HG03060 (cell line): Measurements from ENCODE around the gene CACNA2D3.

Source experiments
- ATAC-seq: cut with Tn5 transposase; IDR thresholded peaks from one replicate; pipeline ENCODE4 v1.9.1; 2021; ENCODE audit warnings: low read depth, moderate number of reproducible peaks; ENCODE audit not compliant: unreplicated experiment

Gene CACNA2D3

GRCh38 chr3:54550221-54550977 is 428.0 kb downstream of the CACNA2D3 start:
- ATAC-seq: no peak

DNA sequence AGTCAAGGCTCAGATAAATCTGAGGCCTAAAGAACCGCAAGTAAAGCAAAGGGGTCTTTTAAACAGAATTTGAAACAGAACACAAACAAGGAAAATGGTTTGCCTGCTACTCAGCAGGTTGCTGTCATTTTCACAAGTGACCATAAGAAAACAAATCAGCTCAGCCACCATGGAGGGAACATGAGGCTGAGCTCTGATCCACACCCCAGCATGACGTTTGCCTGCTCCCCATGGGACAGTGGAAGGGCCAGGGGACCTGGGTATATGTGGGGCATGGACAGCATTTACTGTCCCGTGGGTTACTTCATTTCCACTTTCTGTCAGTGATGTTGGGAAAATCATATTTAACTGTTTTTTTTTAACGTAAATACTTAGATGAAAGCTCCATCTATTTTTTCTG is 434.3 kb downstream of the CACNA2D3 start:
- ATAC-seq: no peak

DNA sequence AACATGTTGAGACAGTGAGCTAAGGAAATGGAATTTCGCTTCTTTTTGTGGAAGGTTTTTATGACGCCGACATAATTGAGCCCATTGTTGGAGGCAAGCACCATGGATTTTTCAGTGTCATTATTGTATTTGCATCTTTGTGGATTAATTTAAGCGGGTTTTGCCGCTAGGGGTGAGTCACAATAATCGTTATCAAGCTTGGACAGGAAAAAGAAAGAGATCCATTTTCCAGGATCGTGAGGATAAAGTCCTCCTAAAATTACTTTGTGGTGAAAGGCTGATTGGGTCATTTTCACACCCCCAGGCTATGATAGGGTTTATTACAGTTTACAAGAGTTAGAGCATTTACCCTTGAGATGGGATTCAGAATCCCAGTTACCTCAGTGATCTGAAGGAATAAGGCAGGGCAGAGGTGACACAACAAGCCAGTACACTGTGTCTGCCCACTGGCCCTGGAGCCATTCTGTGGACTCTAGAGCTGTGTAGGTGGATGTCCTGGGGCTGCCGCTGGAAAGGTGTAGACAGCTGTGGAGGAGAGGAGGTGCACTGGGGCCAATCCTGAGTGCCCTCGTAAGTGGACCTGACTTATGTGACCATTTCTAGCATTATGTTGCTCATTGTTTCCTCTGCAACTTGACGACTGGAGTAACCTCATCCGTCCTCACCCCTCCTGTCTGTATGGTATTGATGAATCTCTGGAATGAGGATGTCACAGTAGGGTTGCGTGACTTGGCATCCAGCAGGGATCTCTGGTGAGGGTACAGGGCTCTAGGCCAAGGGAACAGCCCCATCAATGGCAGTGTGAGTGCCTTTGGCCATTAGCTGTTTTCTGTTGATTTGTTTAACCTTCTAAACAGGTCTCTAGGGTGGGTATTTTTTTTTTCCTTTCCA is 435.4 kb downstream of the CACNA2D3 start:
- ATAC-seq: no peak

- no peak for ATAC-seq
Observed at GRCh38 chr3:54563501-54564200, 441.3 kb downstream of the CACNA2D3 start.

DNA sequence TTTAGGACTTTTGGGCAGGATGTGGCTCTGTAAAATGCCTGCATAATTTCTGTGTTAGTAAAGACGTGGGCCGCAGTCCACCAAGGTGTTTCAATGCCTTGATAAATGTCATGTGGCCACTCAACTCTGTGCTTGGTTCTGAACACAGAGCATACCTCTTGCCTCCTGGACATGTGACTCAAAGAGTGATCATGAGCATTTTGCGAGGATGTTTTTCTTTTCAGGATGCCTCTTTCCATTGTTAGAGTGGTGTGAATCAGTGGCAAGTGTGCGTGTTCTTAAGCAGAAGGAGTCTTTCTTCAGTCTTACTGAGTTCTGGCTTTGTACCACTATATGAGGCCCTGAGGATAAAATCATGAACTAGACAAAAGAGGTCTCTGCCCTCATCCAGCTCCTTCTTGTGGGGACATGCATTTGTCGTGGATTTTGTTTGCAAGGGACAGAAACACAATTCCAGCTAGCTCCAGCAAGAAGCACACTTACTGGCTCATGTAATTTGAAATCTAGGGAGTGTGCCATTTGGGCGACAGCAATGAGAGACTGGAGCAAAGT is 442.1 kb downstream of the CACNA2D3 start:
- no peak for ATAC-seq

- ATAC-seq: no peak
Observed at GRCh38 chr3:54565956-54566355, 443.6 kb downstream of the CACNA2D3 start.

DNA sequence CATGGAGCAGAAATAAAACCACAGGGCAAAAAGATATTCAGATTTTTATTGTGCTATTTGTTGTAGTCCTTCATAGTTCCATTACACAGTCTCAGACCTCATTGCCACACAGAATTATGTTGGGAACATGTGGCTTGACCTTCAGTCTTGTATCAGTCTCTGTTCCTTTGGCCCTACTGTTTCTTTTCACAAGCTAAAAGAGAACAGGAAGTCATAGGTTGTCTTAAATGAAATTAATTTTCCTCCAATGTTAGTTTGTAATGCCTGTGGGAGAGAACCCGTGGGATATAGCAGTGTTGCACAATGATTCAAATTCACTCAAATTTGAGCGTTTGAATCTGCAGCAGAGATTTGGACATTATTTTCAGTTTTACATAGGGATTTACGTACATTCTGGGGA is 445.6 kb downstream of the CACNA2D3 start:
- ATAC-seq: no peak

GRCh38 chr3:54570008-54570407 is 447.7 kb downstream of the CACNA2D3 start:
- ATAC-seq: no peak

GRCh38 chr3:54572197-54572895 is 450.0 kb downstream of the CACNA2D3 start:
- no peak for ATAC-seq

DNA sequence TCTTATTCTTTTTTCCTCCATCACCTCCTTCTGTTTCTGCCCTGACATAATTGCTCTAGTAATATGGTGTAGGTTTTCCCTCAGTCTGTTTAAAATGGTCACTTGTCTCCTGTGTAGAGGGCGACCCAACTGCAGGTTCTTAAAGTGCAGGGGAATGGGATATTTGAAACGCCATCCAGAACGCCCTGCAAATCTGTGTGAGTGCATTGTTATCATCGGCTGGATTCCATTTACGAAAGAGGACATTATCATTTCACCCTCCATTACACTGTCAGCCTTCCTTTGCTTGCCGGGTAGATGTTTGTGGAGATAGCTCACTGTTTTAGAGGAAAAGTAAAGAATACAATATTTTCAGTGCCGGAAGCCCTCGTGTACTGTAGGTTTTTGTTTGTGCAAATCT is 451.5 kb downstream of the CACNA2D3 start:
- ATAC-seq: no peak

DNA sequence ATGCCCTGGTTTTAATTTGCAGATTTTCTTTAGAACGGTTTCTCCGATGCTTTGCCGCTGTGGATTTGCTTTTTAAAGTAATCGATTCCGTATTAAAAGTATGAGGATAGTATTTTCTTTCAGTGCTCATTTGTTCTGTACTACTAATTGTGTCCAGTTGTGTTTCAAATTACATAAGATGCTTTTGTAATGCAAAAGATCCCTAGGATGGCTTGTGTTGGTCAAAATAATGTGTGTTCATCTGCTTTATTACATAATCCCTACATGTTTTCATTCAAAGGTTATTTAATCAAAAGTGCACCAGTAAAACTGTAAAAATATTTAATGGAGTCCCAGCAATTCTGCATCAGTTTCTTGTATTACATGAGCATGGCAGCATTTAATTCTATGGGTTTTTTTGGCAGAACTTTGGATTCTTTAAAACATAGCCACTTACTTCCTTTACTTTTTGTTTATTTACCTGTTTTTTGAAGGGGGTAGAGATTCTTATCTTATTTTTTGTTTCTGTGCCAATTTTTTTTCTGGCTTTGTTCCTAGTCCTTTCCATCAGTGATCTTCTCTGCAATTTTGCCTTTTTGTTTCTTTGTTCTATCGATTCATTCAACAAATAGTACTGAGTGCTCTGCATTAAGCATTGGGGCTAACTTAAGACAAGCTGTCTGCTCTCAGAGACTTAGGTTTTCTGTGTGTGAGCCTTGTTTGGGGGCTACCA is 452.7 kb downstream of the CACNA2D3 start:
- no peak for ATAC-seq

GRCh38 chr3:54575618-54575960 is 453.2 kb downstream of the CACNA2D3 start:
- ATAC-seq: no peak

GRCh38 chr3:54577313-54577712 is 455.0 kb downstream of the CACNA2D3 start:
- no peak for ATAC-seq

- ATAC-seq: no peak
Observed at GRCh38 chr3:54578417-54578816, 456.1 kb downstream of the CACNA2D3 start.

DNA sequence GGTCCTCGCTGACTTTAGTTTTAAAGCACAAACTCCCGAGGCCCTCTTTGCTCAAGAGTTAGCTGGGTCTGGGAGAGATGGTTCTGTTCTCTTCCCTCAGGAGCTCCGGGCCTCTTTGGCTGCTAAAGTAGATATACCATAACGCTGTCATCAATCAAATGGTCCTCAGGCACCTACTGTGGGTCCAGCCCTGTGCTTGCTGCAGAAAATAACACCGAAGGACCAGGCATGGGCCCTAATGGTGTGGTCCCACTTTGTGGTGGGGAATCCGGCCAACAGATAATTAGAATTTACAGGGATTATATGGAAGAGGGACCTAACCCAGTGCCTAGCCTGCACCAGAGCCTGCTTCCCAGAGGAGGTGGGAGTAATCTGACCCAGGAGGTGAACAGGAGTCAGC is 458.1 kb downstream of the CACNA2D3 start:
- no peak for ATAC-seq

DNA sequence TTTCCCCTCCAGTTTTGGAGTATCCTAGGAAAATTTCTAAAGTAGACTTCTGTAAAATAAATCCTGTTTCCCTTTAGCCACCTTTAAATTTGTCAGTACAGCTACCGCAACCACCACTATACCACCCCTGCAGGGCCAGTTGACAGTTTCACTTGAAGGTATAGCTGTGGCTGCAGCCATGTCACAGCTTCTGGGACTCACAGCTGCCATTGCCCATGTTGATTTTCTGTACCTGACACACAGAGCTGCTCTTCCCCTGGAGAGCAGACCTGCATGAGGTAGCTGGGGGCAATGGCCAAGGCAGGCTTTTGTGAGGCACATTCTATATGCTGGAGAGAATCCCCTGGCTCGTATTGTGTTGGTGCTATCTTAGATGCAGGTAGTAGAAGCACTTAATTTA is 460.1 kb downstream of the CACNA2D3 start:
- ATAC-seq: no peak

DNA sequence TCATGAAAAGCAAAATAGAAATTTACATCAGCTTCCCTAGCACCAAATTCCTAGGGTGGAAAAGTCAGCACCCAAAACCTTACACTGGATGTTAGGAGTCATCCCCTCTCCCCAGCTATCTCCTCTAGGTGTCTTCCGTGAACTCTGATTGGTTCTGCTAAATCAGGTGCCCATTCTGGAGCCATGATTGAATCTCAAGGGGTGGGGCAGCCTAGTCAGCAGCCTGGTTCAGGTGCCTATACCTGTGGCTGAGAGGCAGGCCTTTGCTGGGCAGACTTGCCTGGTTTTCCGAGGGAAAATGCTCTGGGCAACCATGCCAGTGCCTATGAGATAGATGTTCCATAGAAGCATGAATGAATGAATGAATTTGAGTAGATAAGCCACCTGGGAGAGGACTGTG is 468.8 kb downstream of the CACNA2D3 start:
- ATAC-seq: no peak

- no peak for ATAC-seq
Observed at GRCh38 chr3:54593653-54594052, 471.3 kb downstream of the CACNA2D3 start.

DNA sequence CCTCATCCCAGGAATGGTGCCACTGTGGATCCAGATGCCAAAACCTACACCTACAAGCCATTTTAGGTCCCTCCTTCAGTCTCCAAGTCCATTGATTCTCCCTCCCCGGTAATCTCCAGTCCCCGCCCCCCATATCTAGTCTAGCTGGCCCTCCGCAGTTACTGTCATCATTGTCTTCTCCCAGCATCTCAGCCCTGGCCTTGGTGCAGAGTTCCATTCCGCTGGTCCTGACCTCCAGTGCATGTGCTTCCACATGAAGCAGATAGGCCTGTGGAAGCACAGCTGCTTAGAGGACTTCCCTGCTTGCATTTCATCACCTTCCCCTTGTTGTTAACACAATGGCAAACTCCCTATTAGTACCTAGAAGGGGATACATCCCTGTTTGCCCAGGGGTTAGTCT is 473.7 kb downstream of the CACNA2D3 start:
- no peak for ATAC-seq

GRCh38 chr3:54599716-54600115 is 477.4 kb downstream of the CACNA2D3 start:
- no peak for ATAC-seq
